SK-N-MC (cell line): ENCODE results near the gene AP4E1.

ENCODE experiments used
- EZH2 ChIP-seq: fragments of 200-600 bp; sonication (generic); IDR thresholded peaks from one replicate; pipeline ENCODE4 v1.6.1; 2017; ENCODE audit warnings: antibody characterized with exemption
- POLR2AphosphoS5 ChIP-seq: IDR thresholded peaks from 2 replicates; pipeline ENCODE4 v1.6.1; 2012; ENCODE audit warnings: mild to moderate bottlenecking, low read depth, low read length, borderline replicate concordance

DNA sequence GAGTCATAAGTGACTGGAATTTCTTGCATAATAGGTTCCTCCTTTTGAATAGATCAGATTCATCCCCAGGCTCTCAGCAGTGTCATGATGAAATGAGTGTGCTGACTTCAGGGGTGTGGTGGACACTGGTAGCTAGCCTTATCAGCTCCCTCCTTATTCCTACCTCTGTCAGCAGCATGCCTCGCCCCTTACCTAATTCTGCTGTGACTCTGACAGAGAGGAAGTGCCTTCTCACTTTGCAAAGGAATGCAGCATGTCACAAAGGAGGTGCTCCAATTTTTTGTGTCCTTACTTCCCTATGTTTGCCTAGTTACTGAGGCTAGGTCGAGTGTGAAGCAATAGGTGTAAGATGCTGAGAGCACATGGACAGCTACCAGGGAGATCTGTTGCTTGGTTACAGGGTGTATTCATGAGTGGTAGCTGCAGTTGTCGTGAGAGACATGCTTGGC is 95.6 kb downstream of the AP4E1 start:
- TF ChIP-seq POLR2AphosphoS5: no peak
- TF ChIP-seq EZH2: no peak
